Spleen (tissue), 7 donors: ENCODE data around the gene ACTA2.

Experiments
- CTCF ChIP-seq, 11 experiments: fragments of 200-600 bp in 7 of 11; fragments of 450-650 bp in 4 of 11; sonication (generic) in 4 of 11; IDR thresholded peaks in 8 of 11; conservative IDR thresholded peaks in 3 of 11; 1 replicate in 7 of 11; 2 replicates in 4 of 11; pipeline versions ENCODE4 v1.4.0 to v1.8.0; 2016 to 2021; ENCODE audit warnings: antibody characterized with exemption in 11 of 11, inconsistent platforms in 4 of 11, mild to moderate bottlenecking in 1 of 11
- POLR2A ChIP-seq, 3 donors: fragments of 450-650 bp; IDR thresholded peaks; one replicate each; pipeline ENCODE4 v1.5.1; 2017; ENCODE audit warnings: antibody characterized with exemption in 3 of 3, mild to moderate bottlenecking in 1 of 3
- POLR2AphosphoS5 ChIP-seq, 3 donors: sonication (generic); formaldehyde crosslinking; IDR thresholded peaks; one replicate each; pipeline ENCODE4 v1.5.1; 2017; ENCODE audit warnings: antibody characterized with exemption in 3 of 3
- donor health status: DM: no; HTN: no; CAD: no; lungs with moderate emphysema.
- donor health status: DM: no; HTN: no; CAD: no.
- donor health status: DM: no; HTN: no; CAD: no.

- TF ChIP-seq CTCF (IDR thresholded peaks at IDR 0.05 in 8 of 11, conservative IDR thresholded peaks at IDR 0.05 in 3 of 11) (no peak), POLR2A (IDR thresholded peaks at IDR 0.05) (no peak), POLR2AphosphoS5 (IDR thresholded peaks at IDR 0.05) (no peak)
Measured at GRCh38 chr10:88919041-88919440, 33.5 kb downstream of the ACTA2 start.
